Measurements from ENCODE around the gene RCVRN.

Gene RCVRN

DNA sequence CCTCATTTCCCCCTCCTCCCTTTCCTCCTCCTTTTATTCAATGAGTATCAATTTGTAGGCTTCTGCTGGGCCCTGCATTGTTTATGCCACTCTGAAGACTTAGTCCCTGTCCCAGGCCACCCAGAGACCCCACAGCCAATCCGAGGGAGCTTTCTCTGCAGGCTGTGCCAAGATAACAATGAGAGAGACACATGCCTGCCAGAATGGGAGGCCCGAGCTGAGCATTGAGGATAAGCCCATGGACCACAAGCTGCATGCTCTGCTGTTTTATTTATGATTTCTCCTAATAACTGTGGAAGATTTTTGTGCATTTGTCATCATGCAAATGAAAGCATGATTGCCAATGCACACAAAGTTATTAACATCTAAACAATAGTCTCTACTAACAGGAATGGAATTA lies 3.0 kb downstream of the RCVRN start:
- POLR2A ChIA-PET, result no interaction called here
- TF ChIP-seq ZNF211 (tag by site-specific recombination; IDR thresholded peaks at IDR 0.05; ENCODE audit: low read depth) (no peak), ZNF169 (tag by site-specific recombination; IDR thresholded peaks at IDR 0.05) (no peak), ZNF660 (tag by site-specific recombination; IDR thresholded peaks at IDR 0.05) (no peak), ZFP3 (tag by site-specific recombination; IDR thresholded peaks at IDR 0.05; ENCODE audit: low read depth) (no peak), YY2 (tag by site-specific recombination; IDR thresholded peaks at IDR 0.05) (no peak), GFI1B (tag by site-specific recombination; IDR thresholded peaks at IDR 0.05) (no peak), ZNF843 (tag by site-specific recombination; IDR thresholded peaks at IDR 0.05) (no peak), BCL11A (tag by site-specific recombination; IDR thresholded peaks at IDR 0.05; ENCODE audit: low read depth) (no peak), ZNF664 (tag by site-specific recombination; IDR thresholded peaks at IDR 0.05) (no peak), ZNF140 (tag by site-specific recombination; IDR thresholded peaks at IDR 0.05) (no peak), KLF10 (tag by site-specific recombination; IDR thresholded peaks at IDR 0.05) (no peak), ZNF548 (tag by site-specific recombination; IDR thresholded peaks at IDR 0.05) (no peak), ZNF677 (tag by site-specific recombination; IDR thresholded peaks at IDR 0.05) (no peak), SALL2 (tag by site-specific recombination; IDR thresholded peaks at IDR 0.05; ENCODE audit: borderline replicate concordance) (no peak), ZBTB48 (tag by site-specific recombination; IDR thresholded peaks at IDR 0.05) (no peak)
- TF ChIP-seq, protein P1, sequence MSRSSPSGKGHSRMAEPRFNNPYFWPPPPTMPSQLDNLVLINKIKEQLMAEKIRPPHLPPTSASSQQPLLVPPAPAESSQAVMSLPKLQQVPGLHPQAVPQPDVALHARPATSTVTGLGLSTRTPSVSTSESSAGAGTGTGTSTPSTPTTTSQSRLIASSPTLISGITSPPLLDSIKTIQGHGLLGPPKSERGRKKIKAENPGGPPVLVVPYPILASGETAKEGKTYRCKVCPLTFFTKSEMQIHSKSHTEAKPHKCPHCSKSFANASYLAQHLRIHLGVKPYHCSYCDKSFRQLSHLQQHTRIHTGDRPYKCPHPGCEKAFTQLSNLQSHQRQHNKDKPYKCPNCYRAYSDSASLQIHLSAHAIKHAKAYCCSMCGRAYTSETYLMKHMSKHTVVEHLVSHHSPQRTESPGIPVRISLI (tag by site-specific recombination; IDR thresholded peaks at IDR 0.05), result no peak
- TF ChIP-seq, protein P2, sequence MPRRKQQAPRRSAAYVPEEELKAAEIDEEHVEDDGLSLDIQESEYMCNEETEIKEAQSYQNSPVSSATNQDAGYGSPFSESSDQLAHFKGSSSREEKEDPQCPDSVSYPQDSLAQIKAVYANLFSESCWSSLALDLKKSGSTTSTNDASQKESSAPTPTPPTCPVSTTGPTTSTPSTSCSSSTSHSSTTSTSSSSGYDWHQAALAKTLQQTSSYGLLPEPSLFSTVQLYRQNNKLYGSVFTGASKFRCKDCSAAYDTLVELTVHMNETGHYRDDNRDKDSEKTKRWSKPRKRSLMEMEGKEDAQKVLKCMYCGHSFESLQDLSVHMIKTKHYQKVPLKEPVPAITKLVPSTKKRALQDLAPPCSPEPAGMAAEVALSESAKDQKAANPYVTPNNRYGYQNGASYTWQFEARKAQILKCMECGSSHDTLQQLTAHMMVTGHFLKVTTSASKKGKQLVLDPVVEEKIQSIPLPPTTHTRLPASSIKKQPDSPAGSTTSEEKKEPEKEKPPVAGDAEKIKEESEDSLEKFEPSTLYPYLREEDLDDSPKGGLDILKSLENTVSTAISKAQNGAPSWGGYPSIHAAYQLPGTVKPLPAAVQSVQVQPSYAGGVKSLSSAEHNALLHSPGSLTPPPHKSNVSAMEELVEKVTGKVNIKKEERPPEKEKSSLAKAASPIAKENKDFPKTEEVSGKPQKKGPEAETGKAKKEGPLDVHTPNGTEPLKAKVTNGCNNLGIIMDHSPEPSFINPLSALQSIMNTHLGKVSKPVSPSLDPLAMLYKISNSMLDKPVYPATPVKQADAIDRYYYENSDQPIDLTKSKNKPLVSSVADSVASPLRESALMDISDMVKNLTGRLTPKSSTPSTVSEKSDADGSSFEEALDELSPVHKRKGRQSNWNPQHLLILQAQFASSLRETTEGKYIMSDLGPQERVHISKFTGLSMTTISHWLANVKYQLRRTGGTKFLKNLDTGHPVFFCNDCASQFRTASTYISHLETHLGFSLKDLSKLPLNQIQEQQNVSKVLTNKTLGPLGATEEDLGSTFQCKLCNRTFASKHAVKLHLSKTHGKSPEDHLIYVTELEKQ (tag by site-specific recombination; IDR thresholded peaks at IDR 0.05; ENCODE audit: borderline replicate concordance), result no peak
- TF ChIP-seq, protein P3, sequence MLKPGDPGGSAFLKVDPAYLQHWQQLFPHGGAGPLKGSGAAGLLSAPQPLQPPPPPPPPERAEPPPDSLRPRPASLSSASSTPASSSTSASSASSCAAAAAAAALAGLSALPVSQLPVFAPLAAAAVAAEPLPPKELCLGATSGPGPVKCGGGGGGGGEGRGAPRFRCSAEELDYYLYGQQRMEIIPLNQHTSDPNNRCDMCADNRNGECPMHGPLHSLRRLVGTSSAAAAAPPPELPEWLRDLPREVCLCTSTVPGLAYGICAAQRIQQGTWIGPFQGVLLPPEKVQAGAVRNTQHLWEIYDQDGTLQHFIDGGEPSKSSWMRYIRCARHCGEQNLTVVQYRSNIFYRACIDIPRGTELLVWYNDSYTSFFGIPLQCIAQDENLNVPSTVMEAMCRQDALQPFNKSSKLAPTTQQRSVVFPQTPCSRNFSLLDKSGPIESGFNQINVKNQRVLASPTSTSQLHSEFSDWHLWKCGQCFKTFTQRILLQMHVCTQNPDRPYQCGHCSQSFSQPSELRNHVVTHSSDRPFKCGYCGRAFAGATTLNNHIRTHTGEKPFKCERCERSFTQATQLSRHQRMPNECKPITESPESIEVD (tag by site-specific recombination; IDR thresholded peaks at IDR 0.05), result no peak
- TF ChIP-seq, protein P4, sequence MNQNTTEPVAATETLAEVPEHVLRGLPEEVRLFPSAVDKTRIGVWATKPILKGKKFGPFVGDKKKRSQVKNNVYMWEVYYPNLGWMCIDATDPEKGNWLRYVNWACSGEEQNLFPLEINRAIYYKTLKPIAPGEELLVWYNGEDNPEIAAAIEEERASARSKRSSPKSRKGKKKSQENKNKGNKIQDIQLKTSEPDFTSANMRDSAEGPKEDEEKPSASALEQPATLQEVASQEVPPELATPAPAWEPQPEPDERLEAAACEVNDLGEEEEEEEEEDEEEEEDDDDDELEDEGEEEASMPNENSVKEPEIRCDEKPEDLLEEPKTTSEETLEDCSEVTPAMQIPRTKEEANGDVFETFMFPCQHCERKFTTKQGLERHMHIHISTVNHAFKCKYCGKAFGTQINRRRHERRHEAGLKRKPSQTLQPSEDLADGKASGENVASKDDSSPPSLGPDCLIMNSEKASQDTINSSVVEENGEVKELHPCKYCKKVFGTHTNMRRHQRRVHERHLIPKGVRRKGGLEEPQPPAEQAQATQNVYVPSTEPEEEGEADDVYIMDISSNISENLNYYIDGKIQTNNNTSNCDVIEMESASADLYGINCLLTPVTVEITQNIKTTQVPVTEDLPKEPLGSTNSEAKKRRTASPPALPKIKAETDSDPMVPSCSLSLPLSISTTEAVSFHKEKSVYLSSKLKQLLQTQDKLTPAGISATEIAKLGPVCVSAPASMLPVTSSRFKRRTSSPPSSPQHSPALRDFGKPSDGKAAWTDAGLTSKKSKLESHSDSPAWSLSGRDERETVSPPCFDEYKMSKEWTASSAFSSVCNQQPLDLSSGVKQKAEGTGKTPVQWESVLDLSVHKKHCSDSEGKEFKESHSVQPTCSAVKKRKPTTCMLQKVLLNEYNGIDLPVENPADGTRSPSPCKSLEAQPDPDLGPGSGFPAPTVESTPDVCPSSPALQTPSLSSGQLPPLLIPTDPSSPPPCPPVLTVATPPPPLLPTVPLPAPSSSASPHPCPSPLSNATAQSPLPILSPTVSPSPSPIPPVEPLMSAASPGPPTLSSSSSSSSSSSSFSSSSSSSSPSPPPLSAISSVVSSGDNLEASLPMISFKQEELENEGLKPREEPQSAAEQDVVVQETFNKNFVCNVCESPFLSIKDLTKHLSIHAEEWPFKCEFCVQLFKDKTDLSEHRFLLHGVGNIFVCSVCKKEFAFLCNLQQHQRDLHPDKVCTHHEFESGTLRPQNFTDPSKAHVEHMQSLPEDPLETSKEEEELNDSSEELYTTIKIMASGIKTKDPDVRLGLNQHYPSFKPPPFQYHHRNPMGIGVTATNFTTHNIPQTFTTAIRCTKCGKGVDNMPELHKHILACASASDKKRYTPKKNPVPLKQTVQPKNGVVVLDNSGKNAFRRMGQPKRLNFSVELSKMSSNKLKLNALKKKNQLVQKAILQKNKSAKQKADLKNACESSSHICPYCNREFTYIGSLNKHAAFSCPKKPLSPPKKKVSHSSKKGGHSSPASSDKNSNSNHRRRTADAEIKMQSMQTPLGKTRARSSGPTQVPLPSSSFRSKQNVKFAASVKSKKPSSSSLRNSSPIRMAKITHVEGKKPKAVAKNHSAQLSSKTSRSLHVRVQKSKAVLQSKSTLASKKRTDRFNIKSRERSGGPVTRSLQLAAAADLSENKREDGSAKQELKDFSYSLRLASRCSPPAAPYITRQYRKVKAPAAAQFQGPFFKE (tag by site-specific recombination; IDR thresholded peaks at IDR 0.05; ENCODE audit: borderline replicate concordance), result no peak
- Histone ChIP-seq H3K4me3 (ENCODE audit: low read depth, low read length) (no peak overlapping the region), H3K36me3 (ENCODE audit: control insufficient read depth in 2 of 2, insufficient read depth in 1 of 2, low read length in 2 of 2) (no peaks in the 10 kb centered on the region), H3K4me1 (ENCODE audit: control insufficient read depth, insufficient read depth, low read length) (no peaks in the 10 kb centered on the region), H3K27ac (ENCODE audit: extremely low read depth, low read depth, low read length) (no peak overlapping the region), H3K9me3 (ENCODE audit: control insufficient read depth, insufficient read depth, low read depth, low read length) (no peaks in the 10 kb centered on the region)
- CTCF ChIA-PET, result interaction anchor here (0.5 to 5.0 kb wide), 4 partner anchors 13 to 387 kb away, joined by 3 to 34 read pairs (median 4); no protein-coding TSS in a partner anchor
